GM18873 (cell line): ENCODE measurements around the gene ZFP69B.
A peak's percentile ranks its signal among the peaks of the same experiment; 100 is the strongest.
"Not testable (repeated sequence)": the region's sequence is repeated elsewhere in the genome, so short reads cannot be mapped to it uniquely, and the experiment has no call there.

ENCODE experiments used
- ATAC-seq: cut with Tn5 transposase; IDR thresholded peaks from one replicate; pipeline ENCODE4 v1.9.1; 2021; ENCODE audit warnings: mild to moderate bottlenecking, moderate library complexity, moderate number of reproducible peaks; ENCODE audit not compliant: unreplicated experiment, low FRiP score

The ZFP69B gene

GRCh38 chr1:40435471-40435870, 14.8 kb upstream of the ZFP69B start:
- ATAC-seq, result no peak

- no peak for ATAC-seq
These were observed 14.4 kb upstream of the ZFP69B start for GRCh38 chr1:40435876-40436275.

- no peak for ATAC-seq
These were observed 11.8 kb upstream of the ZFP69B start for GRCh38 chr1:40438391-40439015.

- no peak for ATAC-seq
These were observed 11.0 kb upstream of the ZFP69B start for GRCh38 chr1:40439247-40439646.

- peak; percentile 9 for ATAC-seq
These were observed 390 bp downstream of the ZFP69B start for GRCh38 chr1:40450495-40451237.

- ATAC-seq, result no peak
These were observed 936 bp downstream of the ZFP69B start for GRCh38 chr1:40451238-40451585.

GRCh38 chr1:40454873-40455272, 4.6 kb downstream of the ZFP69B start:
- ATAC-seq, result no peak

- ATAC-seq, result no peak
These were observed 12.8 kb downstream of the ZFP69B start for GRCh38 chr1:40462956-40463590.

- ATAC-seq, result no peak
These were observed 19.1 kb downstream of the ZFP69B start for GRCh38 chr1:40469327-40469726.

- ATAC-seq, result no peak
These were observed 25.0 kb downstream of the ZFP69B start for GRCh38 chr1:40475268-40475667.

GRCh38 chr1:40476924-40477677, 26.8 kb downstream of the ZFP69B start, which contains the start of gene ZFP69:
TSS of gene ZFP69 (plus strand) at chr1:40477290. CDS start at chr1:40479362, 2,072 bp downstream.
- no peak for ATAC-seq

- ATAC-seq, result no peak
These were observed 27.4 kb downstream of the ZFP69B start for GRCh38 chr1:40477678-40478053.

GRCh38 chr1:40478276-40478675, 28.0 kb downstream of the ZFP69B start:
- no peak for ATAC-seq

GRCh38 chr1:40479156-40479555, 28.9 kb downstream of the ZFP69B start:
- no peak for ATAC-seq

GRCh38 chr1:40495315-40495903, 45.1 kb downstream of the ZFP69B start:
- no peak for ATAC-seq

- ATAC-seq, result not testable (repeated sequence)
These were observed 52.4 kb downstream of the ZFP69B start for GRCh38 chr1:40502651-40503050.

- no peak for ATAC-seq
These were observed 57.7 kb downstream of the ZFP69B start for GRCh38 chr1:40507973-40508372.

GRCh38 chr1:40508375-40509341, 58.4 kb downstream of the ZFP69B start, which contains the start of gene EXO5:
TSS of gene EXO5 (plus strand) at chr1:40508767. CDS start at chr1:40514545, 5,778 bp downstream.
- no peak for ATAC-seq
